ENCODE data around the gene PTPRT.

Gene PTPRT

GRCh38 chr20:43022568-43022967 lies 167.1 kb downstream of the PTPRT start:
- DNase-seq (ENCODE audit: low spot score): no peak

- DNase-seq (ENCODE audit: low spot score): no peak
Observed at GRCh38 chr20:43022081-43022480, 167.6 kb downstream of the PTPRT start.

- no peak for DNase-seq (ENCODE audit: low spot score)
Observed at GRCh38 chr20:43017241-43018030, 172.3 kb downstream of the PTPRT start.

- no peak for DNase-seq (ENCODE audit: low spot score)
Observed at GRCh38 chr20:43016257-43016656, 173.4 kb downstream of the PTPRT start.

- DNase-seq (ENCODE audit: low spot score): no peak
Observed at GRCh38 chr20:43015566-43015965, 174.1 kb downstream of the PTPRT start.

GRCh38 chr20:43014206-43014605 lies 175.5 kb downstream of the PTPRT start:
- DNase-seq (ENCODE audit: low spot score): no peak

- no peak for DNase-seq (ENCODE audit: low spot score)
Observed at GRCh38 chr20:43011491-43011890, 178.2 kb downstream of the PTPRT start.

GRCh38 chr20:43009532-43009931 lies 180.2 kb downstream of the PTPRT start:
- no peak for DNase-seq (ENCODE audit: low spot score)

- DNase-seq (ENCODE audit: low spot score): no peak
Observed at GRCh38 chr20:43007525-43007924, 182.2 kb downstream of the PTPRT start.

- no peak for DNase-seq (ENCODE audit: low spot score)
Observed at GRCh38 chr20:43006651-43007375, 182.9 kb downstream of the PTPRT start.

GRCh38 chr20:43003318-43003944 lies 186.3 kb downstream of the PTPRT start:
- DNase-seq (ENCODE audit: low spot score): no peak

GRCh38 chr20:42996141-42996540 lies 193.6 kb downstream of the PTPRT start:
- no peak for DNase-seq (ENCODE audit: low spot score)

GRCh38 chr20:42988319-42988718 lies 201.4 kb downstream of the PTPRT start:
- DNase-seq (ENCODE audit: low spot score): no peak

- DNase-seq (ENCODE audit: low spot score): no peak
Observed at GRCh38 chr20:42987376-42988114, 202.2 kb downstream of the PTPRT start.

GRCh38 chr20:42986143-42986773 lies 203.4 kb downstream of the PTPRT start:
- no peak for DNase-seq (ENCODE audit: low spot score)

GRCh38 chr20:42985628-42986027 lies 204.1 kb downstream of the PTPRT start:
- no peak for DNase-seq (ENCODE audit: low spot score)

- no peak for DNase-seq (ENCODE audit: low spot score)
Observed at GRCh38 chr20:42982218-42982617, 207.5 kb downstream of the PTPRT start.

GRCh38 chr20:42981253-42981652 lies 208.5 kb downstream of the PTPRT start:
- DNase-seq (ENCODE audit: low spot score): no peak

GRCh38 chr20:42979720-42980119 lies 210.0 kb downstream of the PTPRT start:
- no peak for DNase-seq (ENCODE audit: low spot score)

- DNase-seq (ENCODE audit: low spot score): no peak
Observed at GRCh38 chr20:42978184-42978974, 211.3 kb downstream of the PTPRT start.

GRCh38 chr20:42975974-42976373 lies 213.7 kb downstream of the PTPRT start:
- no peak for DNase-seq (ENCODE audit: low spot score)

All from LoVo (cell line).